Left ventricle myocardium superior (tissue), 1 donor: ENCODE data around the gene ACD. TPM values are rescaled to one million over a fixed set of nuclear protein-coding genes. Genes with fewer than 3 reads are reported as not detected.

Experiments
- ATAC-seq: fragments of 200-7000 bp; cut with Tn5 transposase; one replicate; pipeline ENCODE4 v1.9.1; 2020; ENCODE audit warnings: mild to moderate bottlenecking, moderate library complexity
- DNase-seq: peaks from one replicate; pipeline ENCODE4 v3.0.0-alpha.2; 2020
- intact Hi-C: fragments of 100-400 bp; cut with micrococcal nuclease; formaldehyde crosslinking; loops from one replicate; pipeline ENCODE4 v1.11.0; 2022
- total RNA-seq: library from RNA; stranded (reverse); fragmentation: NEBNext Ultra II Directional; extraction: Animal tissue kit (Norgen Biotek cat#: 25700); gene quantifications from one replicate; pipeline ENCODE4 v1.2.1, GENCODE V29; 2021
- donor health status: DM: no; HTN: yes; CAD: no; lungs with severe emphysema.

Gene ACD
- total RNA-seq, 1 donor from 2014 or later = 7.8 TPM

GRCh38 chr16:67652578-67653127 is 7.4 kb downstream of the ACD start:
- DNase-seq (no peak), ATAC-seq (peak; percentile 26)
- intact Hi-C loops = no loop called here

GRCh38 chr16:67651847-67652246 is 8.2 kb downstream of the ACD start:
- intact Hi-C loops = no loop called here

GRCh38 chr16:67651039-67651438 is 9.0 kb downstream of the ACD start:
- no peak for ATAC-seq
- no peak for DNase-seq
- intact Hi-C loops = no loop called here

More at GRCh38 chr16:67651847-67652246, 8.2 kb downstream of the ACD start:
- ATAC-seq = no peak
- no peak for DNase-seq

GRCh38 chr16:67650023-67650422 is 10.0 kb downstream of the ACD start:
- DNase-seq (no peak), ATAC-seq (no peak)
- intact Hi-C loops = no loop called here

- peak; percentile 53 for DNase-seq
- ATAC-seq = peak; percentile 50
- intact Hi-C loops = no loop called here
These were observed 10.5 kb downstream of the ACD start for GRCh38 chr16:67649494-67649931.

- ATAC-seq = no peak
- intact Hi-C loops = no loop called here
- DNase-seq = no peak
These were observed 11.2 kb downstream of the ACD start for GRCh38 chr16:67648764-67649407.

- ATAC-seq (no peak), DNase-seq (no peak)
- intact Hi-C loops = no loop called here
These were observed 11.8 kb downstream of the ACD start for GRCh38 chr16:67648088-67648763.

GRCh38 chr16:67647681-67648080 is 12.4 kb downstream of the ACD start:
- ATAC-seq = no peak
- DNase-seq = no peak
- intact Hi-C loops = no loop called here

- ATAC-seq (no peak), DNase-seq (no peak)
- intact Hi-C loops = no loop called here
These were observed 12.9 kb downstream of the ACD start for GRCh38 chr16:67647111-67647651.

GRCh38 chr16:67645397-67646121 is 14.5 kb downstream of the ACD start:
- no peak for ATAC-seq
- intact Hi-C loops = no loop called here
- DNase-seq = no peak

GRCh38 chr16:67644038-67644437 is 16.0 kb downstream of the ACD start:
- ATAC-seq (no peak), DNase-seq (no peak)
- intact Hi-C loops = no loop called here

- intact Hi-C loops = no loop called here
- peak; percentile 85 for DNase-seq
- ATAC-seq = peak; percentile 93
These were observed 18.0 kb downstream of the ACD start for GRCh38 chr16:67641779-67642708.

- DNase-seq (no peak), ATAC-seq (no peak)
- intact Hi-C loops = no loop called here
These were observed 22.4 kb downstream of the ACD start for GRCh38 chr16:67637625-67638024.

GRCh38 chr16:67636713-67637112 is 23.3 kb downstream of the ACD start:
- intact Hi-C loops = no loop called here
- no peak for DNase-seq
- no peak for ATAC-seq

GRCh38 chr16:67632415-67633172 is 27.5 kb downstream of the ACD start:
- peak; percentile 75 for DNase-seq
- intact Hi-C loops = no loop called here
- ATAC-seq = peak; percentile 89

GRCh38 chr16:67628216-67628615 is 31.8 kb downstream of the ACD start:
- intact Hi-C loops = no loop called here
- DNase-seq (no peak), ATAC-seq (no peak)

GRCh38 chr16:67613808-67614207 is 46.3 kb downstream of the ACD start:
- ATAC-seq = no peak
- no peak for DNase-seq
- intact Hi-C loops = no loop called here

- intact Hi-C loops = no loop called here
- no peak for ATAC-seq
- DNase-seq = no peak
These were observed 51.7 kb downstream of the ACD start for GRCh38 chr16:67608364-67608763.
